ENCODE measurements around the gene USP15. TPM values are rescaled to one million over a fixed set of nuclear protein-coding genes. Genes with fewer than 3 reads are reported as not detected.

Gene USP15
- total RNA-seq, 4 donors from 2014 or later, result 70.8 to 99.4 (median 77.9) TPM

- peaks cover 0 to 10% (median 2%) of the 10 kb centered on the region in 4 donors for H3K9me3 ChIP-seq
- no peaks in the 10 kb centered on the region for H3K27me3 ChIP-seq
- DNase-seq (ENCODE audit: low spot score in 2 of 2), result no peak
- no peak overlapping the region for H3K27ac ChIP-seq
- WGBS, 2 donors, result 91 to 92% methylated on average over 1 of the region's 1 CpG
- TF ChIP-seq EP300 (IDR thresholded peaks at IDR 0.05) (no peak), POLR2A (IDR thresholded peaks at IDR 0.05) (no peak)
- TF ChIP-seq, protein P1, sequence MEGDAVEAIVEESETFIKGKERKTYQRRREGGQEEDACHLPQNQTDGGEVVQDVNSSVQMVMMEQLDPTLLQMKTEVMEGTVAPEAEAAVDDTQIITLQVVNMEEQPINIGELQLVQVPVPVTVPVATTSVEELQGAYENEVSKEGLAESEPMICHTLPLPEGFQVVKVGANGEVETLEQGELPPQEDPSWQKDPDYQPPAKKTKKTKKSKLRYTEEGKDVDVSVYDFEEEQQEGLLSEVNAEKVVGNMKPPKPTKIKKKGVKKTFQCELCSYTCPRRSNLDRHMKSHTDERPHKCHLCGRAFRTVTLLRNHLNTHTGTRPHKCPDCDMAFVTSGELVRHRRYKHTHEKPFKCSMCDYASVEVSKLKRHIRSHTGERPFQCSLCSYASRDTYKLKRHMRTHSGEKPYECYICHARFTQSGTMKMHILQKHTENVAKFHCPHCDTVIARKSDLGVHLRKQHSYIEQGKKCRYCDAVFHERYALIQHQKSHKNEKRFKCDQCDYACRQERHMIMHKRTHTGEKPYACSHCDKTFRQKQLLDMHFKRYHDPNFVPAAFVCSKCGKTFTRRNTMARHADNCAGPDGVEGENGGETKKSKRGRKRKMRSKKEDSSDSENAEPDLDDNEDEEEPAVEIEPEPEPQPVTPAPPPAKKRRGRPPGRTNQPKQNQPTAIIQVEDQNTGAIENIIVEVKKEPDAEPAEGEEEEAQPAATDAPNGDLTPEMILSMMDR (IDR thresholded peaks at IDR 0.05), result no peak
- no peak overlapping the region for H3K4me3 ChIP-seq
- peaks cover 0 to 40% (median 0%) of the 10 kb centered on the region in 4 donors for H3K4me1 ChIP-seq
- H3K36me3 ChIP-seq, result no peaks in the 10 kb centered on the region
These were observed 25.1 kb downstream of the USP15 start for GRCh38 chr12:62285284-62285683.

- H3K4me1 ChIP-seq, result peaks cover 0 to 25% (median 0%) of the 10 kb centered on the region in 4 donors
These were observed 28.1 kb downstream of the USP15 start for GRCh38 chr12:62288328-62288727.

GRCh38 chr12:62290846-62291245 lies 30.6 kb downstream of the USP15 start:
- Histone ChIP-seq H3K4me1 (peaks cover 0 to 13% (median 0%) of the 10 kb centered on the region in 4 donors), H3K4me3 (no peak overlapping the region), H3K9me3 (peaks cover 0 to 21% (median 5%) of the 10 kb centered on the region in 4 donors), H3K27me3 (no peaks in the 10 kb centered on the region), H3K27ac (no peak overlapping the region), H3K36me3 (peaks cover 0 to 18% (median 0%) of the 10 kb centered on the region in 3 donors)
- no peak for DNase-seq (ENCODE audit: low spot score in 2 of 2)
- 97 to 100% methylated on average over 1 of the region's 1 CpG for WGBS, 2 donors
- TF ChIP-seq POLR2A (IDR thresholded peaks at IDR 0.05), result no peak
- TF ChIP-seq, protein P1 (IDR thresholded peaks at IDR 0.05), result no peak
- no peak for TF ChIP-seq EP300 (IDR thresholded peaks at IDR 0.05)

More at GRCh38 chr12:62288328-62288727, 28.1 kb downstream of the USP15 start:
- H3K36me3 ChIP-seq, result peaks cover 0 to 5% (median 0%) of the 10 kb centered on the region in 3 donors
- WGBS, 2 donors, result 94 to 98% methylated on average over 5 of the region's 5 CpGs
- no peak overlapping the region for H3K4me3 ChIP-seq
- TF ChIP-seq, protein P1 (IDR thresholded peaks at IDR 0.05), result no peak
- TF ChIP-seq POLR2A (IDR thresholded peaks at IDR 0.05) (no peak), EP300 (IDR thresholded peaks at IDR 0.05) (no peak)
- no peak overlapping the region for H3K27ac ChIP-seq
- H3K9me3 ChIP-seq, result peaks cover 0 to 21% (median 5%) of the 10 kb centered on the region in 4 donors
- H3K27me3 ChIP-seq, result no peaks in the 10 kb centered on the region
- no peak for DNase-seq (ENCODE audit: low spot score in 2 of 2)

- WGBS, 2 donors, result 100% methylated on average over 1 to 2 of the region's 2 CpGs
- DNase-seq (ENCODE audit: low spot score in 2 of 2), result no peak
These were observed 31.9 kb downstream of the USP15 start for GRCh38 chr12:62291864-62292760.

More at GRCh38 chr12:62291864-62292760, 31.9 kb downstream of the USP15 start:
- Histone ChIP-seq H3K36me3 (peaks cover 0 to 31% (median 0%) of the 10 kb centered on the region in 3 donors), H3K27ac (no peak overlapping the region), H3K27me3 (no peaks in the 10 kb centered on the region), H3K4me1 (peaks cover 0 to 8% (median 0%) of the 10 kb centered on the region in 4 donors), H3K9me3 (peaks cover 0 to 26% (median 5%) of the 10 kb centered on the region in 4 donors), H3K4me3 (no peak overlapping the region)
- TF ChIP-seq EP300 (IDR thresholded peaks at IDR 0.05), result no peak
- TF ChIP-seq POLR2A (IDR thresholded peaks at IDR 0.05), result no peak
- TF ChIP-seq, protein P1 (IDR thresholded peaks at IDR 0.05), result no peak

All from tibial nerve (tissue), 4 donors.